Measurements from ENCODE around the gene KRT31.
"Not testable (repeated sequence)": the region's sequence is repeated elsewhere in the genome, so short reads cannot be mapped to it uniquely, and the experiment has no call there.

KRT31 gene

GRCh38 chr17:41387670-41388069 lies 9.7 kb downstream of the KRT31 start:
- DNase-seq (ENCODE audit: low spot score): no peak

GRCh38 chr17:41386227-41386626 lies 11.2 kb downstream of the KRT31 start:
- DNase-seq (ENCODE audit: low spot score): no peak

- DNase-seq (ENCODE audit: low spot score): no peak
Measured at GRCh38 chr17:41383690-41384089, 13.7 kb downstream of the KRT31 start.

- no peak for DNase-seq (ENCODE audit: low spot score)
Measured at GRCh38 chr17:41382394-41382793, 15.0 kb downstream of the KRT31 start.

GRCh38 chr17:41381943-41382342 lies 15.5 kb downstream of the KRT31 start, which contains the start of gene KRT34:
Gene KRT34, minus strand, starts transcription at chr17:41382306. Its CDS starts 60 bp downstream, at chr17:41382246.
- DNase-seq (ENCODE audit: low spot score): not testable (repeated sequence)

GRCh38 chr17:41380091-41380490 lies 17.3 kb downstream of the KRT31 start:
- DNase-seq (ENCODE audit: low spot score): not testable (repeated sequence)

- DNase-seq (ENCODE audit: low spot score): no peak
Measured at GRCh38 chr17:41377546-41377945, 19.9 kb downstream of the KRT31 start.

- DNase-seq (ENCODE audit: low spot score): no peak
Measured at GRCh38 chr17:41369713-41370112, 27.7 kb downstream of the KRT31 start, which contains the start of gene KRT33B. Gene KRT33B, minus strand, starts transcription at chr17:41369813. Its CDS starts 63 bp downstream, at chr17:41369750.

- DNase-seq (ENCODE audit: low spot score): no peak
Measured at GRCh38 chr17:41369023-41369422, 28.4 kb downstream of the KRT31 start.

GRCh38 chr17:41367426-41368075 lies 29.9 kb downstream of the KRT31 start:
- DNase-seq (ENCODE audit: low spot score): no peak

GRCh38 chr17:41366070-41366469 lies 31.3 kb downstream of the KRT31 start:
- no peak for DNase-seq (ENCODE audit: low spot score)

GRCh38 chr17:41363881-41364280 lies 33.5 kb downstream of the KRT31 start:
- no peak for DNase-seq (ENCODE audit: low spot score)

GRCh38 chr17:41360296-41360995 lies 37.0 kb downstream of the KRT31 start:
- no peak for DNase-seq (ENCODE audit: low spot score)

- no peak for DNase-seq (ENCODE audit: low spot score)
Measured at GRCh38 chr17:41354536-41354935, 42.9 kb downstream of the KRT31 start.

- DNase-seq (ENCODE audit: low spot score): no peak
Measured at GRCh38 chr17:41352597-41353366, 44.6 kb downstream of the KRT31 start.

GRCh38 chr17:41351177-41351576 lies 46.2 kb downstream of the KRT31 start:
- DNase-seq (ENCODE audit: low spot score): no peak

- DNase-seq (ENCODE audit: low spot score): not testable (repeated sequence)
Measured at GRCh38 chr17:41350381-41350878, 47.0 kb downstream of the KRT31 start, which contains the start of gene KRT33A. Gene KRT33A, minus strand, starts transcription at chr17:41350828. Its CDS starts 61 bp downstream, at chr17:41350767.

- no peak for DNase-seq (ENCODE audit: low spot score)
Measured at GRCh38 chr17:41347869-41348760, 49.3 kb downstream of the KRT31 start.

- not testable (repeated sequence) for DNase-seq (ENCODE audit: low spot score)
Measured at GRCh38 chr17:41346421-41346820, 51.0 kb downstream of the KRT31 start.

- no peak for DNase-seq (ENCODE audit: low spot score)
Measured at GRCh38 chr17:41345992-41346391, 51.4 kb downstream of the KRT31 start.

Measured in pons (tissue), 1 donor.